HG02852 (cell line): ENCODE measurements around the gene SIDT1.

Experiments used
- ATAC-seq: cut with Tn5 transposase; IDR thresholded peaks from one replicate; pipeline ENCODE4 v1.9.1; 2021; ENCODE audit warnings: mild to moderate bottlenecking, moderate library complexity; ENCODE audit not compliant: unreplicated experiment

The SIDT1 gene

DNA sequence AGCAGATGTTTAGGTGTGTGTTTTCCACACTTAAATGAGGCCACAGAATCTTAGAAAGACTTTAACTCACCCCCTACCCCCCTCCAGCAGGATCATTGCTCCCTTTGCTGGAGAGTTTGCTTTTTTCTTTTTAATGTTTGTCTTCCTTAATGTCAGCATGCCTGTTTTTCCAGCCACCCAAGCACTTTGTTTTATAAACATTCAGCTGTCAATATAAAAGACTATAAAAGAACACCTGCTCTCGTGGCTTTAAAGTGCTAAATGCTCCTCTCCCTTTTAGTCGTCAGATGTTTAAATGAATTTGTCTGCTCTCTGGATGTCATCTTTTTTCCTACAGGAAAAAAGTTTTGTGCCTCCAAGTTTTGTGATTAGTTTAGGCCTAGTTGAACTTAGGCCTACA lies 61.7 kb downstream of the SIDT1 start:
- ATAC-seq = no peak

DNA sequence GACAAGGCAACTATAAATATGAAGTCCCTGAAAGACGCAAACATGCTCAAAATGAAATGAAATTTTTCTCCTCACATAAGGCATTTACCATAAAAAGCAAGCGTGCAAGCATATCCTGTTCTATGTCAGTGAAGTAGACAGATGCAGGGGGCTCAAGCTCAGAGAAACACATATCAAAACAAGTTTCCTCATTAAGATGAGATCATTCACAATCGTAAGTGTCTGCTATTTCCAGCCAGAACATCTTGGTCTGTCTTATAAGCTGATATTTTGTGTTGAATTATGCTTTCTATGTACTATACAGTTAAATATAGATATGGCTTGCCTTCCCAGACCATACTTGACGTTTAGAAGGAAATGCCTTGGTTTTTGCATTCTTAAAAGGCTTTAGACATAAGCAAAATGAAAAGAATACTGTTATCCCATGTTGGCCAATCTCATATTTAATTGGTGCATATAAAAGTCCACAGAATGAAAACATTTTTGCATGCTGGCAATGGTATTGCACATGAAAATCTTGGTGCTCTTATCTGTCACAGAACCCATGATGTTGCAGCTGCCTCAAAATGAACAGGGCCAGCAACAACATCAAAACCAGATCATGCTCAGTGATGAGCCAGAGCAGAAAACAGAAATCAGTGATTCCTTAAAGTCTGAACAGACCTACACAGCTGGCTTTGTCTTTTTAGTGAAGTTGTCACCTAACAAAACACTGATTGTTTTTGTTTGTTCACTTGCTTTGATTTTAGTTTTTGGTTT lies 65.4 kb downstream of the SIDT1 start:
- no peak for ATAC-seq

DNA sequence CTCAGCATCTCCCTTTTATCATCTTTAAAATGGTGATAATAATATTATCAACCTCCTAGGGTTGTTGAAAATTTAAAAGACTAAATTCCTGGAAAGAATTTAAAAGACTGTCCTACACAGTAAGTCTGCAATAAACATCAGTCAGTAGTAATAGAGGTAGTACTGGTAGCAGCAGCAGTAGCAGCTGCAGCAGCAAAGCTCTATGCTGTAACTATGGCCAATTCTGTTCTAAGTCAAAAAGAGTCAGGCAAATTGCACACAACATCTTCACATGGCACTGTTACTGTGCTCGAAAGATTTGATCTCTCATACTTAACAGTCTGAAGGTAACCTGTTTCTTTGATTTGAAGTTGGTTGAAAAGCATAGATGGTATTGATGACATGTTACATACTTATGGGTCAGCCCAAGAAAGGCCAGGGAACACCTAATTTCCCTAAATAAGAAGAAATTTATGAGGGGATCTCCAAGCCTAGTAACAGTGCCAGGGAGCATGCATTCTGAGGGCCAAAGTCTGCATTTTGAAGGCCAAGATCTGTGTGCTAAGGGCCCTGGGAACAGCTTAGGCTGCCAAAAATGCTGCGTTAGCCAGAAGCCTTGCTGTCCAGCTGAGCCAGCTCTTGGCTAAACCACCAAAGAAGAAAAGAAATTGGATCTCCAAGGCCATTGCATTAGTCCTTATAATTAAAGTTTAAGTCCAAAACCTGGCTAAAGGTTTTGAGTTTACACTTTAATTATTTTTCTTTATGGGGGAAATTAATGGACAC lies 68.2 kb downstream of the SIDT1 start:
- ATAC-seq = no peak

DNA sequence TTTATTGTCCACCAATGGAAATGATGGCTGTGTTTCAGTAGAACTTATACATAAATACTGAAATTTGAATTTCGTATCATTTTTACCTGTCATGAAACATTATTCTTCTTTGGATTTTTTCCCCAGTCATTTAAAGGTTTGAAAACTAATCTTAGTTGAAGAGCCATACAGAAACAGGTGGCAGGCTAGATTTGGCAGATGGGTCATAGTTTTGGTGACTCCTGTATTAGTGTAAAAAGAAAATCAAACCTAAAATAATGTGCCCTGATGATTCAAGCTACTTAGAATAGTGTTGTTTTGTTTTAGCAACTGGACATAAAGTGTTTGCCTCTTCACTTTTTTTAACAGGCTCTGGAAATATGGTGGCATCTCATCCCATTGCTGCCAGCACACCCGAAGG lies 68.9 kb downstream of the SIDT1 start:
- ATAC-seq = no peak

DNA sequence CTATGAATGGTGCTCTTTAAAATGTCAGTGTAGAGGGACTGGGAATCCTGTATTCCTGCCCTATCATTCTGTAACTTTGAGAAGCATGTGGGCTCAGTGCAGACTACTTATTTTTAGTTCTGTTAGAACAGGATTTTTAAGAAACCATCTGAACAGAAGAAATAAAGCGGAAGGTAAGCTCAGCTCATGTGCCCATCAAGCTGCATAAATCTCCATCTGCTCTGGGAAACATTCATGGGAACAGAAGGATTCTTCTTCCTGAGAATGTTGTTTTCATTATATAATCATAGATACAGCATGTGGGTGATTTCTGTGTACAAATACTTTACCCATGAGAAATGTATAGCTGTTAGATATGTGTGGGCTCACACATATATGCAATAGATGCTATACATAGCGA lies 69.9 kb downstream of the SIDT1 start:
- no peak for ATAC-seq

DNA sequence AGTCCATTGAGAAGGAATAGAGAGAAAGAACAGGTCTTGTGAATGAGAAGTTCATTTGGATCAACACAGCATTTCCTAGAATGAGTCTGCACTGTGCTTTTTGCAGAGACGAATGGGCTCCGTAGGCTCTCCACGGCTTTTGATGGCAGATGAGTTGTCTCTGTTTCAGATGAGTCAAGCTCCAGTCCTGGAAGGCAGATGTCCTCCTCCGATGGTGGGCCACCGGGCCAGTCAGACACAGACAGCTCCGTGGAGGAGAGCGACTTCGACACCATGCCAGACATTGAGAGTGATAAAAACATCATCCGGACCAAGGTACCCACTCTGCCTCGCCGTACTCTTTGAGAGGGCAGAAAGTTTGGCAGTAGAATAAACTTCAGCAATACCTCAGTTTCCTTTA lies 70.5 kb downstream of the SIDT1 start:
- no peak for ATAC-seq

DNA sequence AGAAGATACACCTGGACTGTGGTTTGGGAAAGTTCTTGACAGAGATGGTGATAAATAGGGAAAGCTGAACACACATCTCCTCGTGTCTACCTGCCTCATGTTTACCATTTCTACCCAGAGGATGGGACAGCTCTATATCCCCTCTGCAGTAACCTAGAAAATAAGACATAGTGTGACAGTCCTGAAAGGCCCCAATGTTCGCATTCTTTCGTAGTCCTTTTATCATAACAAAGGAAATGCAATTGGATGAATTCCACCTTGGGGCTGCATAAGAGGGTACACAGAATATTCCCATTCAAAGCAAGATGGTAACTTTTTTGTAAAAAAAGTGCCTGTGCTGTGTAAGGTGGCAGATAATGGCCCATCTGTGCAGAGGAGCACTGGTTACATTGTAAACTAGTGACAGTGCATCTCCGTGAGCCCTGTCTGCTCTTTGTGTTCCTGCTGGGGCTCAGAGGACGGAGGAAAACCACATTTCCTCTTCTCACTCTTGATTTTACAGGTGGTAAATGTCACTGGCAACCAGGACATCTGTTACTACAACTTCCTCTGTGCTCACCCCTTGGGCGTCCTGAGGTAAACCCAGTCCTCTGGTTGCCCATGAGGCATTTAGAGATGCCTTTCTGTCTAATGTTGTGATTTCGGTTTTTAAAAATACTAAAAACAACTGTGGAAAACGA lies 74.3 kb downstream of the SIDT1 start:
- peak; percentile 99 for ATAC-seq

DNA sequence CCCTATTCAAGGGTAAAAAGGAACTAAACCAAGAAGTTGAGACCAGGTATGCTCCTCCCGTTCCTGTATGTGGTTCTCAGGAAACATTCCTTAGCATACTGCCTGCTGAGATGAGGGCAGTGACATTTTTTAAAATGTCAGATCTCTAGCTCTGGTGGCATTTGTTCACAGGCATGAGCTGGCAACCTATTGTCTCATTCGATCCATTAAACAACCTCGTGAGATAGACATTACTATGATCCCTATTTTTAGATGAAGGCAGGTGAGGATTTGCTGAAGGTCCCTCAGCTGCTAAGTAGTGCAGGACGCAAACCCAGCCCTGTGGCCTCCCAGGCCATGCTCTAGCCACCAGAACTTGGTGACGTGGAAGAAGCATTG lies 74.9 kb downstream of the SIDT1 start:
- ATAC-seq = no peak

DNA sequence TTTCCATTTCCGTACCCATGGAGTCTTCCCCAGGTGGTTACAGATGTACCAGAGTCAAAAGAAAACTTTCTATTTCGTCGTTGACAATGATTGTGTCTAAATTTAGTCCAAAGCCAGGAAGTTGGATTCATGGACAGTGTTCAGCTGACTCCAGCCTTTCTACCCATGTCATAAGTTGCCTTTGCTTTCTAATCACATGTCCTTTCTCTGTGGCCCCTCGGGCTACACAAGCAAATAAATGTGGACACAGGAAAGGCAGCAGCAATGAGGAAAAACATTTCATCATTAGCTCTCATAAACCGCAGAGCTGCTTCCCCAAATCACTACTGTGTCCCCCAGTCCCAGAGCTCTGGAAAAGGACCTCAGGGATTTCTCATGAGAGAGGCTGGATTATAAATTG lies 82.0 kb downstream of the SIDT1 start:
- ATAC-seq = no peak

DNA sequence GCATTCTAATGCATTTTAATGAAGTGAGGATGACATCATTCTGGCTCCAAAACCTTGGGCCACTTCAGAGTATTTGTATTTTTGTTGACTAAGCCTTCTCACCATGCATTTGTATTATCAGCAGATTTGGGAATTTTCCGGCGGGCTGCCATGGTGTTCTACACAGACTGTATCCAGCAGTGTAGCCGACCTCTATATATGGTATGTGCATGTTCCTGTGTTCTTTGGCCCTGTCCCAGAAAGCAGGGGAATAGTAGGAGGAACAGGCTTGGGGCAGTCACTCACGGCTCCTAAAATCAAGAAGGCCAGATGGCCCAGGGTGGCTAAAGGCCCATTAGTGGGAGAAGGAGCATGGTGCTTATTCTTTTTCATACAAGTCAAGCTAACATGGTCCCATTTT lies 83.6 kb downstream of the SIDT1 start:
- ATAC-seq = no peak

DNA sequence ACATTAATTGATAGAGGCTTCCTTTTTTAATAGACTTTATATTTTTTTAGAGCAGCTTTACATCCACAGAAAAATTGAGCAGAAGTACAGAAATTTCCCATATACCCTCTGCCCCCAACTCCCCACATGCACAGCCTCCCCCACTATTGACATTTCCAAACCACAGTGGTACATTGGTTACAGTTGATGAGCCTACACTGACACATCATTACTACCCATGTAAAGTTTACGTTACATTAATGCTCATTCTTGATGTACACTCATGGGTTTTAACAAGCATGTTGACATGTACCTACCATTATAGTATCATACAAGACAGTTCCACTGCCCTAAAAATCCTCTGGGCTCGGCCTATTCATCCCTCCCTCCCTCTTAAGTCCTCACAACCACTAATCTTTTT lies 85.4 kb downstream of the SIDT1 start:
- no peak for ATAC-seq

DNA sequence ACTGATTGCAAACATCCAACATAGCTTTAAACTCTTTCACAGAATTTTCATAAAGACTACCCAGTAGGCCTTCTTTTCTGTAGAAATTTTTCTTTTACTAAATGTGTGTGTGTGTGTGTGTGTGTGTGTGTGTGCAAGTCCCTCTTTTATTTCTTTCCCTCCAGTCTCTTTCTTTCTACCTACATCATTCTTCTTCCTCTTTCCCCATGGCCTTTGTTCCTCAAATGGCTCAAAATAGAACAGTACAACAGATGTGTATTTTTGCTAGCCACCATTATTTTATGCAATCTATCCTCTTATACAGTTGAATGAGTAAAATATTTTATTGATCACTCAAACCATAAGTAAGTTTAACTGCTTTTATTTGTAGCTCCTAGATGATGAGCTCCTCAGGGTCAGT lies 87.7 kb downstream of the SIDT1 start:
- no peak for ATAC-seq

DNA sequence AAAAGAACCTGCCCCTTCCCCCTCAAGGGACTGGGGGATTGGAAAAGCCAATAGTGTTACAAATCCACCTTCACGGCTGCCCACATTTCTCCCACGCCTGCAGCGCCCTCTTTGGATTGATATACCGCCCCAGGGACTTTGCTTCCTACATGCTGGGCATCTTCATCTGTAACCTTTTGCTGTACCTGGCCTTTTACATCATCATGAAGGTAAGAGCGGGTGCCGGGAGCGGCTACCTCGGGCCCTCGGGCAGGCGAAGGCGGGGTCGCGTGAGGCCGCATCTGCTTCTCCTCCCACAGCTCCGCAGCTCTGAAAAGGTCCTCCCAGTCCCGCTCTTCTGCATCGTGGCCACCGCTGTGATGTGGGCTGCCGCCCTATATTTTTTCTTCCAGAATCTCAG lies 91.0 kb downstream of the SIDT1 start:
- no peak for ATAC-seq

DNA sequence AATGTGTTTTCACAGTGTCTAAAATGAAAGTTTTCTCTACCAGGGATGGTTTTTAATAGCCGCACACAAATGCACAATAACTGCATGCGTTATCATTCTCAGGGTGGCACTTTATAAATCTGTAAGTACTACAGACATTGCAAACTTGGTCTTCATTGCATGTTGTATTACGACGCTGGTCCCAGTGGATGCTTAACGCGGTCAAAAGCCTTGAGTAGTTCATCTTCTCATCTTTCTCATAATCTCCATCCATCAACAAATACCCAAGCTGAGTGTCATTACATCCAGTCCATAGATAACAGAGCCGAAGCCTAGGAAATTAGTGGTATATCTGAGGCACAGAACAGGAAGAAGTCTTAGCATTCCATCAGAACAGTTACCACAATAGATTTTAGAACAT lies 91.5 kb downstream of the SIDT1 start:
- ATAC-seq = no peak

DNA sequence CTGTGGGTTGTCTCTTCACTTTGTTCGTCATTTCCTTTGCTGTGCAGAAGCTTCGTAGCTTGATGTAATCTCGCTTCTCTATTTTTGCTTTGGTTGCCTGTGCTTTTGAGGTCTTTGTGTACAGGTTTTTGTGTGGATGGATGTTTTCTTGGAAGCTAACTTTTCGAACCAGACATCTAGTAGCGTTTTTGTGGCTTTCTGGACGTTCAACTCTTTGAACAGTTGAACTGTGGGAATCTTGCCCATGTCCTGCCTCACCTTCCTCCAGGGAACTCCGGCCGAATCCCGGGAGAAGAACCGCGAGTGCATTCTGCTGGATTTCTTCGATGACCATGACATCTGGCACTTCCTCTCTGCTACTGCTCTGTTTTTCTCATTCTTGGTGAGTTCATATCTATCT lies 93.5 kb downstream of the SIDT1 start:
- ATAC-seq = no peak

DNA sequence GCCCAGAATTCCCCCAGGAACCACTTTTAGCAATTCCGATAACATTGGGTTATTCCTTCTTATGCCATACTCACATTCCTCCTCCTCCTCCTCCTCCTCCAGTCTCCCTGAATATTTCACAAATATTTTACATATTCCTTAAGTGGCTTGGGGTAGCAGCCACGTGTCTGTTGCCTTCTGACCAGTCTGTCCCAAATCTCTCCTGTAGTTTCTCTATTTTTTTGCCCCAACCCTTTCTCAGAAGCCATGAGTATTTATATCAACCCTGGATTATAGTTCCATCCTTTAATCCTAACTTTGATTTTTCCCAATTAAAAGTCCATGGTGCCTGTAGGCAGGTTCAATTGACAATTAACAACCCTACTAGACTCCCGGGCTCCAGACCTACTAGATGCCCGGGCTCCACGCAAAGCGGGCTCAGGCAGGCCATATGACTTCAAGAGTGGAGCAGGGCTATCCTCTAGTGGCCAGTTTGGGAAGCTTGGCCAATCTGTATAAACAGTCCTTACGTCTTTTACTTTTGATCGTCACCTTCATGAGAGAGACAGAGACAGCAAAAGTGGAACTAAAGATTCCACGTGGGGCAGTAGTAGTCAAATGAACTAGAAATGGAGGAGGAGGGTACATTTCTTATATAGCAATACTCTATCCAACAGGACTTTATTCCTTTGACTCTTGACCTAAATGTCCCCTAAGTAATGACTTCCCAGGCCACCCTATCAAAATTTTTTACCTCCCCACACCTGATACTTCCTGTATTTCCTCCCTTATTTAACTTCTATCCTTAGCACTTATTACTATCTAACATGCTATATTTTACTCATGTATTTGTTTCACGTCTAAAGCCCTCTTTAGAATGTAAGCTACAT lies 94.4 kb downstream of the SIDT1 start:
- ATAC-seq = peak; percentile 64

DNA sequence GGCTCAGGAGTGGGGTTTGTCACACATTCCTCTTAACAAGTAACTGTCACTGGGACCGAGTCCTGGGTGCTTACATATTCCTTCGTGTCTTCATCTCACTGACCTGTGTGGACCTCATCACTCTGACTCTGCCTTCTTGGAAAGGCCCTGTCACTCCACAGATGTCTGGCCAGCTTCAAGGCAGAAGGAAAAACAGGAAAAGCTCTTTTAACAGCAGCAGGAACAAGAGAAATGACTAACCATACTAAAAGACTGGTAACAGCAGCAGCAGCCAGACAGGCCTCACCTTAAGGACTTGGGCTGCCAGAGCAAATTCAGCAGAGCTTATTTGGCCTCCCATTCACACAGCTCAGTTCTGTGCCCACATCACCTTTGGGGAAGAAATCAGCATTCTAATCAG lies 96.0 kb downstream of the SIDT1 start:
- no peak for ATAC-seq

DNA sequence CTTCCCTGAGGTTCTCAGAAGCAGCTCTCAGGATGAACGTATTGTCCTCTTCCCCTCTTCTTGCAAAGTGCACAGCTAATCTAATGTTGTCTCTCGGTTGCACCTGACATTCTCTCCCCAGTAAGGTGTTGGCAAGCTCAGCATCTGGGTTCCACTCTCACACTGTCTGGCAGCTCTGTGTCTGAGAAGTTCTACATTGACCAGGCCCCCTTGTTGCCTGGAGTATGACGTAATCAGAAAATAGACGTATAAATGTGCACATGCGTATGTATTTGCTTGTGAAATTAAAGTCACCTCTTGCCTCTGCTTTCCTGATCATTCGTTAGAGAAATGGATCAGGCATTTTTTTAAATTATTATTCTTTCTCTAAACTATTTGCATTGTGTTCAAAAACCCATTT lies 96.4 kb downstream of the SIDT1 start:
- ATAC-seq = no peak

DNA sequence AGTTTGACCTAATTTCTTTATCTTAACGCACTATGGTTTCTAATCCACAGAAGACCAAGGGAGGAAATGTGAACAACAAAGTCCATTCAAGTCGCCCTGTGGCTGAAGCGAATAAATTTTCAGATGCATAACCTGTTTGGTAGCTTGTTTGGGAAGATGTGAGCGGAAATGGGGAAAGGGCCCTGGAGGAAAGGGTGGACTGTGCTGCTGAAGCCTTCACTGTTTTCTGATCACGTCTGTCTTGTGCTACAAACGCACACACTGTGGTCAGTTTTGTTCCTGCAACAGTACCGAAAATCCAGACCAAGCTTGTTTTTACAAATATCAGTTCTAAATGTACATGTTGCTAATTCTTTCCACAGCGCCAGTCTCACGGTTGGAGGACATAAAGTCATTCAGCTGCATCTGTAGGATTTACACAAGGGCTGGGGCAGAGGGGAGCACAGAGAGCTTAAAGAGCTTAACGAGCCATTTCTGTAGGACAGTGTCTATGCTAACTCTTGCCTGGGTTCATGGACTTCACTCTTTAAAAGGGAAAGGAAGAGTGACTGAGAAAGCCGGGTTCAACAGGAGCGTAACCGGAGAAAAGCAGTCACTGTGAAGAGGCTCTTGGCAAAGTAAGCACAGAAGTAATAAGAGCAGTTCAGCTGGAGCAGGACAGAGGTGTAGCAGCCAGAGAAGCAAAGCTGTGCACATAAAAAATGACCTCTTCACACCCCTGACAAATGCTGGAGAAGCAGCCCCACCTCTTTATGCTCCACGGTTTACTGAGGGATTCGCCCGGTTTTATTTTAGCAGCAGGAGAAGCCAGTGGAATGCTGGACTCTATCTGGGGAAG lies 97.4 kb downstream of the SIDT1 start:
- ATAC-seq = no peak

DNA sequence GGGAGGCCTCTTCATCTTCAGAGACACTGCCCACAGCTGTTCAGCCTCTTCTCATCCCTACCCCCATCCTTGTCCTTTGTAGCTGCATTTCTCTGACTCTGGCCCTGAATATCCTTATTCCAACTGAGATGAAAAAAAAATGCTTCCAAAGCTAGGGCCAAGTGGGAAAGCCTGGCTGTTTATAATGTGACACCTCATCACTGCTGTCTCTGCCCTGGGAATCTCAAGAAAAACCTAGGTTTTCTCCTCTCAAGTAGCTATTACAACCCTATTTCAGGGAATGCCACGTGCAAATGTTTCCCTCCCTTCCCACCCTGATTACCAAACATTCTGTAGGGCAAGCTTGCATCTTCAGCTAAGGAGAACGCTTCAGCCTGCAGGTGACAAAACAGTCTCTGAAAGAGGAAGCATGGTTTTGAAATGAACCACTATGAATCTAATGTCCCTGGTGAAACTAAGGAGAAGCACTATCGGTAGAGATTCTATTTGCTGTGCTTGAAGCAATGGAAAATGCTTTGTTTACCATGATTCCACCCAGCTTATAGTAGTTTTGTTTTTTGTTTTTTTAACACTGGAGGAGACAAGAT lies 98.7 kb downstream of the SIDT1 start:
- peak; percentile 57 for ATAC-seq
